ENCODE data around the gene GAB2. TPM values are rescaled to one million over a fixed set of nuclear protein-coding genes. Genes with fewer than 3 reads are reported as not detected.

GAB2 gene
- total and polyA plus RNA-seq, 10 of the 15 experiments (the other 5 are each of a cell fraction or from before 2014, with no cell fraction given) = 0.69 to 12.6 (median 3.8) TPM

GRCh38 chr11:78187366-78188285 lies 230.0 kb downstream of the GAB2 start:
- Histone ChIP-seq H3K36me3 (ENCODE audit: control insufficient read depth in 2 of 2, insufficient read depth in 2 of 2, low read length in 1 of 2) (no peaks in the 10 kb centered on the region), H2AFZ (ENCODE audit: control insufficient read depth, low read depth, low read length) (peak overlapping the region; percentile 92), H3K4me2 (ENCODE audit: control insufficient read depth, insufficient read depth) (peak overlapping the region; percentile 39), H3K4me1 (ENCODE audit: control insufficient read depth, insufficient read depth, low read length) (peaks cover 14% of the 10 kb centered on the region), H3K4me3 (peak overlapping the region; percentile 82), H4K20me1 (ENCODE audit: control insufficient read depth, insufficient read depth) (no peaks in the 10 kb centered on the region), H3K9ac (ENCODE audit: control insufficient read depth, insufficient read depth, low read length) (peak overlapping the region; percentile 50; the same call in 1 of the 2 replicates), H3K79me2 (ENCODE audit: control insufficient read depth, insufficient read depth, low read length) (no peaks in the 10 kb centered on the region), H3K9me3 (replicated peaks; ENCODE audit: control insufficient read depth, insufficient read depth, low read length) (no peaks in the 10 kb centered on the region), H3K27ac (ENCODE audit: control insufficient read depth, insufficient read depth) (no peak overlapping the region), H3K27me3 (replicated peaks in 1 of 2; ENCODE audit: control insufficient read depth in 2 of 2, insufficient read depth in 2 of 2, low read length in 1 of 2) (no peaks in the 10 kb centered on the region)
- ATAC-seq (peak; percentile 50), DNase-seq (ENCODE audit: low read depth, low spot score) (peak; percentile 24), FAIRE-seq (peak; percentile 84)
- intact Hi-C loops (cut with micrococcal nuclease; ENCODE audit: unreplicated experiment) = loop anchor here (1.0 to 10.0 kb wide), 3 partner anchors 35 to 193 kb away; partner anchors contain the start of genes ALG8 and INTS4
- BruUV-seq (replicated peaks) = no TSS peak
- WGBS (ENCODE audit: insufficient coverage, insufficient replicate concordance, low lambda C conversion rate, missing lambda C conversion rate) = 26% methylated on average over 28 of the region's 31 CpGs
- ChIA-PET CTCF (interaction anchor here (0.7 to 3.2 kb wide), 3 partner anchors 14 to 167 kb away, joined by 3 to 13 read pairs (median 3); no protein-coding TSS in a partner anchor), POLR2A (interaction anchor here (0.6 to 1.6 kb wide), 4 partner anchors 38 to 307 kb away, joined by 3 to 7 read pairs (median 6); partner anchors contain the start of gene ALG8), RAD21 (ENCODE audit: unreplicated experiment) (interaction anchor here (0.6 to 2.5 kb wide), 7 partner anchors 41 to 1118 kb away, joined by 3 to 8 read pairs (median 5); partner anchors contain the start of genes ALG8, INTS4 and NARS2), SMC1A (ENCODE audit: uncharacterized antibody, unreplicated experiment) (interaction anchor here (0.8 to 2.6 kb wide), 4 partner anchors 36 to 142 kb away, joined by 3 to 20 read pairs (median 4); partner anchors contain the start of gene ALG8)
- in situ Hi-C loops (cut with MboI) = no loop called here
- TF ChIP-seq MTA2 (IDR thresholded peaks at IDR 0.05; ENCODE audit: low read depth) (peak; percentile 41; the same call in 1 of the 2 replicates), CHD4 (IDR thresholded peaks at IDR 0.05) (no peak), PKNOX1 (IDR thresholded peaks at IDR 0.05) (peak; percentile 63), RUNX3 (IDR thresholded peaks at IDR 0.05; ENCODE audit: low read length) (peak; percentile 48; the same call in 1 of the 2 replicates), CREM (IDR thresholded peaks at IDR 0.05; ENCODE audit: low read depth) (peak; percentile 66; the same call in 1 of the 2 replicates), TCF7 (IDR thresholded peaks at IDR 0.05; ENCODE audit: borderline replicate concordance) (no peak), BCLAF1 (IDR thresholded peaks at IDR 0.05) (no peak), ATF7 (IDR thresholded peaks at IDR 0.05; ENCODE audit: low read depth) (peak; percentile 70), SKIL (IDR thresholded peaks at IDR 0.05; ENCODE audit: low read depth, poor library complexity, severe bottlenecking) (no peak), ZSCAN29 (IDR thresholded peaks at IDR 0.05) (no peak), SRF (IDR thresholded peaks at IDR 0.05; ENCODE audit: low read depth in 2 of 2, low read length in 2 of 2) (no peak), EED (IDR thresholded peaks at IDR 0.05; ENCODE audit: low read depth) (peak; percentile 7; the same call in 1 of the 2 replicates), EGR1 (IDR thresholded peaks at IDR 0.05; ENCODE audit: borderline replicate concordance in 1 of 2, low read depth in 2 of 2, low read length in 2 of 2) (peak in 1 of 2 experiments; percentile 55; a peak in 1 of 3 replicates), ELK1 (IDR thresholded peaks at IDR 0.05; ENCODE audit: low read depth, low read length) (no peak), CBFB (IDR thresholded peaks at IDR 0.05; ENCODE audit: low read depth) (0 out of 2 replicates have a peak, but pooled peaks have one; percentile 10)
